GM21367 (cell line): ENCODE data around the gene PLPPR5.
A peak's percentile ranks its signal among the peaks of the same experiment; 100 is the strongest.
"Not testable (repeated sequence)": the region's sequence is repeated elsewhere in the genome, so short reads cannot be mapped to it uniquely, and the experiment has no call there.

Experiments used
- ATAC-seq: cut with Tn5 transposase; IDR thresholded peaks from one replicate; pipeline ENCODE4 v1.9.1; 2021; ENCODE audit not compliant: unreplicated experiment

PLPPR5 gene

DNA sequence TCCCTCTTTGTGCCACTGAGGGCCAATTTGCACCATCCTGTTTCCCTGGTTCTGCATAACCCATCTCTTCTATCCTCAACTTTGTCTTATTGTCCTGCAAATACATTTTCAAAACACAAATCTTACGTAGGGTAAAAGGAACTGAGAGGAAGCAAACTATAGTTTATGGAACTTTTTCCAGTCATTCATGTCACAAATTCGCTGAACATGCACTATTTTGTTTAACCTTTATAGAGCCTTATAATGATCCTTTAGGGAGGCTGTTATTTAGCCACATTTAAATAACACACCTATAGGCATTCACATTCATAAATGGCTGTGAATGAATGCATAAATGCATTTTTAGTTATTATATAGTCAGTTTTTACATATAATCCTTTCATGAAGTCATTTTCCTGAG is 85.0 kb downstream of the PLPPR5 start:
- no peak for ATAC-seq

GRCh38 chr1:98919211-98919610 is 85.5 kb downstream of the PLPPR5 start:
- no peak for ATAC-seq

- ATAC-seq, result no peak
Observed at GRCh38 chr1:98914547-98914946, 90.1 kb downstream of the PLPPR5 start.

DNA sequence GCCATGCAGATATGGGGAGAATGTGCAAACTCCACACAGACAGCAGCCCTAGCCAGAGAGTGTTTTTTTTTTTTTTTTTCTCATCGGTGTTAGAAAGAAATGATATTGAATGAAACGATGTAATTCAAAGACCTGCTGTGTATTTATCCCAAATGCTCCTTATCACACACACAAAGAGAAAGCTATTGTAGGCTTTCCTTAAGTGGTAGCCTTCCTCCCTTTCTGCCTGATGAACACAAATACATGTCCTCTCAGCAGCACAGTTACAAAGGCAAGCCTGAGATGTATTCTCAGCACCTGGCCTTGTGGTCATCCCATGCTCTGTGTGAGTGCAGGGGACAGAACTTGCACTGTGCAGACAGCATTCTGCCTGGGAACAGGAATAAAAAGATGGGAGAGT is 93.8 kb downstream of the PLPPR5 start:
- no peak for ATAC-seq

GRCh38 chr1:98908980-98909379 is 95.7 kb downstream of the PLPPR5 start:
- no peak for ATAC-seq

GRCh38 chr1:98906809-98907208 is 97.9 kb downstream of the PLPPR5 start:
- no peak for ATAC-seq

GRCh38 chr1:98906361-98906760 is 98.3 kb downstream of the PLPPR5 start:
- ATAC-seq, result no peak

GRCh38 chr1:98904684-98905083 is 100.0 kb downstream of the PLPPR5 start:
- ATAC-seq, result no peak

DNA sequence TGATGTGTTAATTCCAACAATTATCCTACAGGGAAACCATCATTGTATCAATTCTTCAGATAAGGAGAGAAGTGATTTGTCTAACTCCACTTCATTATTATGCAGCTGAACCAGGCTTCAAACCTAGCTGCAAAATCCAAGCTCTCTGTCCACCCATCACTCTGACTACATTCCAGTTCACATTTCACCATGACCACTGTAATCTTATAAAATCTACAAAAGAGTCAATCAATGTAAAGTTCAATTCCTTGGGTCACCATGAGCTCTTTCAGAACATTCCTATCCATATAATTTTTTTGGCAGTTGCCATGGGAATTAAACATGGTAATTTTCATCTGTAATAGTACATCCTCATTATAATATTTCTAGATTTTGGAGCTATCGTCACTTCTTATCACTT is 100.9 kb downstream of the PLPPR5 start:
- no peak for ATAC-seq

GRCh38 chr1:98903261-98903660 is 101.4 kb downstream of the PLPPR5 start:
- ATAC-seq, result no peak

GRCh38 chr1:98898940-98899339 is 105.7 kb downstream of the PLPPR5 start:
- no peak for ATAC-seq

DNA sequence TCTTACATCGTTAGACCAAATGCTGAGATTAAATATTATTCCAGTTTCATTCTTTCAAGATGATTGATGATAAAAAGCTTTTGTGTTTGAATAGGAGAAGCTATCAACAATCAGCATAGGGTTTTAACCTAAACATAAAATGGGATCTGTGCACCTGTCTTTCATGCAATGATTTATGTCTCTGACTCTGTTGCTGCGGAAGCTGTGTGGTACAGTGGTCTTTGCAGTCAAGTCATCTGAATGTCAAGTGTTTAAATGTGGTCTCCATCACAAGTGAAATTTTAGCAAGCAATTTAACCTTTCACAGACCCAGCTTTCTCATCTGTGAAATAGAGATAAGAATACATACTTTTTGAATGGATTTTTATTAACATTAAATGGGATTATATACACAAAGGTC is 107.2 kb downstream of the PLPPR5 start:
- ATAC-seq, result no peak

DNA sequence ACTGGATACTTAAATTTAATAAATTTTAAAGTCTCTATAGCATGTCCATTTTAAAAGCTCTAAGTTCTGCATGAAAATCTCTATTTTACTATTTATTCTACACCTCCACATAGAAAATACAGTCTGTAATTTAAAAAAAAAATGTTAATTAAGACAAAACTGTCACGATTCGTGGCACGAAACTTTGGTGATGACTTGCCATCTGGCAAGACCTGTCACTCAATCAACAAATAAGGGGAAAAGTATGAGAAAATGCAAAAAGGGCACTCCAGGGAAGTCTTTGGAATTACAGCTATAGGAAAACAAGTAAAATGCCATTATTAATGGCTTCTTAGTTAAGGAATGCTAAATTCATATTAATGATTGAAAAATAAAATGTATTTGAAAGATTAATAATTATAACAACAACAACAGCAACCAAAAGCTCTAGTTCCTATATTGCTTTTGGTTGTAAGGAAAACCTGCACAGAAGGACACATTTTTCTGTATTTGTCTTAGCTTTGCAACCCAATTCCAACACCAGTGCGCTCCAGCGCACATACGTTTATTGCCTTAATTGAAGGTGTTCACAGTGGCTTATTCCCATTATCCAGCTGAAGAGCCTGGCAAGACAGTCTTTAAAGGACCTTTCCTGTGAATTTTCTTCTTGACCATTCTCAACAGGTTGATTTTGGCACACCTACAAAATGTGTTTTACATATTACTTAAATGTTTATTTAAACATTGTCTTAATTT is 107.8 kb downstream of the PLPPR5 start:
- no peak for ATAC-seq

DNA sequence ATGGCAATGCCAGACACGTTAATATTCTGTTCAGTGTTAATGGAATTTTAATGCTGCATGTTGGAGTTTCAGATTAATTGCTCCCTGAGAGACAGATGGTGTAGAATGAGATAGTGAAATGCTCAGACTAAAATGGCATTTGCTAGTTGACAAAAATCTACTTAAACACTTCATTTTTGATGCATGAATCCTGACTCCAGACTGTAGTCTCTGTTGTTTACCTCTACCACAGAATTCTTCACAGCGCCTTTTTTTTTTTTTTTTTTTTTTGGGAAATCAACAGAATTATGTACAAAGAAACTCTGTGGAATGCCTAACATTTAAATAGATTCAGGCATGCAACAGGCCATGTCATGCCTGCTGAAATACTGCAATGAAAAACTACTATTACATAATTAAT is 111.3 kb downstream of the PLPPR5 start:
- ATAC-seq, result no peak

DNA sequence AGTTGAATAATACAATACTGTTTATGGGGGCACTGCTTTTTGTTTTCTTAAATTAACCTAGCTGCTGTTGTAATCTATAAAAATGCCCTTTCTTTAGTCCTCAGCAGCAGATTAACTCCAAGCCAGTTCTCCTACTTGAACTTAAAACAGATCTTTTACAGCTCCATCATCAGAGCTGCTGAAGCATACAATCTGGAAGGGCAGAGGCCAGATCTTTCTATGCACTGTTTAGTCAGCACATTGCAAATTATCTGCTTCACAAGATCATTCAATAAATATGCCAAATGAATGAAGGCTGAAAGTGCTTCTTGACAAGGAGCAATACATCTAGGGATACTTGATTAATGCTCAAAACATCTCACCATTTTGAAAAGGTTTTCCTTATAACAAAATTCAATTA is 115.8 kb downstream of the PLPPR5 start:
- ATAC-seq, result no peak

DNA sequence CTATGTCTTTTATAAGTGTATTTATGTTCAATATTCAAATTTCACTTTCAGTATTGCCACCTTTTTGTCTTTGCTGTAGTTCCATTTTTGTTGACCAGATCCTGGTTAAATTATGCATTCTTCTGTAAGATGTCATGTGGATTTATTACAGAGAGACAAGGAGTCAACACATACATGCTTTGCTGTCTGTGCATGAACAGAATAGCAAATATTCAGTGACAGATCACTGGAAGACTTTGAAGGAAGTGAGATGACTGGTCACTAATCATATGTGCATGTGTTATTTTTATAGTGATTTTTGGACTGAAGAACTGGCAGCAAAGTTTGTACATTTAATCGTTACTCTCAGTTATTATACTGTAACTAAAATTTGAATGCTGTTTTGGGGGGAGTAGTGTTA is 117.2 kb downstream of the PLPPR5 start:
- no peak for ATAC-seq

DNA sequence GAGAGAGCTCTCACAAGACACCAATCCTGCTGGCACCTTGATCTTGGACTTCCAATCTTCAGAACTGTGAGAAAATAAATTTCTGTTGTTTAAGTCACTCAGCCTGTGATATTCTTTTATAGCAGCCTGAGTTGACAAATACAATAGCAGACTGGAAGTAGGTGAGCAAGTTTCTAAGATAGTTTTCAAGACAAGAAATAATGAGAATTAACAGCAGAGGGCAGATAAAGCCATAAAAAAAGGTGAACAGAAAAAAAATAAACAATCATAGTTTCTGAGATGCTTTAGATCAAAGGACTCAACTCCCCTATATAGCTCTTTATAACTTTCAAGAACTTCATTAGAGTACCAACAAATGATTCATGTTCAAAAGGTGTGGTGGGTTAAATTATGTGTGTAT is 119.8 kb downstream of the PLPPR5 start:
- no peak for ATAC-seq

DNA sequence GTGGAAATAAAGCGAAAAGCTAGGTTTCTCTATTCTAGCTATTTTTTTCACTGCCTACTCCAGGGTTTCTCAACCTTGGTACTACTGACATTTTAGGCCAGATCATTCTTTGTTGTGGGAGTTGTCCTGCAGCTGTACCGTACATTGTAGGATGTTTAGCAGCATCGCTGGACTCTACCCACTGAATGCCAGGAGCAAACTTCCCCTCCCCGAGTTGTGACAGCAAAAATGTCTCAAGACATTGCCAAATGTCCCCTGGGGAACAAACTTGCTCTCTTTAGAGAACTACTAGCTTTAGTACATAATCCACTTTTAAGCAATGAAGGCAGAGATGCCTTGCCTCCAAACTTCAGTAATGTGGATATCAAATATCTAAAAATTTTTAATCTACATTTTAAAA is 122.8 kb downstream of the PLPPR5 start:
- ATAC-seq, result no peak

DNA sequence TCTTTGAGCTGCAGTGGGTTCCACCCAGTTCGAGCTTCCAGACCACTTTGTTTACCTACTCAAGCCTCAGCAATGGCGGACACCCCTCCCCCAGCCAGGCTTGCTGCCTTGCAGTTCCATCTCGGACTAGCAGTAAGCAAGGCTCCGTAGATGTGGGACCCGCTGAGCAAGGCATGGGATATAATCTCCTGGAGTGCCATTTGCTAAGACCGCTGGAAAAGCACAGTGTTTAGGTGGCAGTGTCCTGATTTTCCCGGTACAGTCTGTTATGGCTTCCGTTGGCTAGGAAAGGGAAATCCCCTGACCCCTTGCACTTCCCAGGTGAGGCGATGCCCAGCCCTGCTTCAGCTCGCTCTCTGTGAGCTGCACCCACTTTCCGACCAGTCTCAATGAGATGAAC is 123.4 kb downstream of the PLPPR5 start:
- ATAC-seq, result not testable (repeated sequence)

- no peak for ATAC-seq
Observed at GRCh38 chr1:98874828-98875227, 129.8 kb downstream of the PLPPR5 start.

DNA sequence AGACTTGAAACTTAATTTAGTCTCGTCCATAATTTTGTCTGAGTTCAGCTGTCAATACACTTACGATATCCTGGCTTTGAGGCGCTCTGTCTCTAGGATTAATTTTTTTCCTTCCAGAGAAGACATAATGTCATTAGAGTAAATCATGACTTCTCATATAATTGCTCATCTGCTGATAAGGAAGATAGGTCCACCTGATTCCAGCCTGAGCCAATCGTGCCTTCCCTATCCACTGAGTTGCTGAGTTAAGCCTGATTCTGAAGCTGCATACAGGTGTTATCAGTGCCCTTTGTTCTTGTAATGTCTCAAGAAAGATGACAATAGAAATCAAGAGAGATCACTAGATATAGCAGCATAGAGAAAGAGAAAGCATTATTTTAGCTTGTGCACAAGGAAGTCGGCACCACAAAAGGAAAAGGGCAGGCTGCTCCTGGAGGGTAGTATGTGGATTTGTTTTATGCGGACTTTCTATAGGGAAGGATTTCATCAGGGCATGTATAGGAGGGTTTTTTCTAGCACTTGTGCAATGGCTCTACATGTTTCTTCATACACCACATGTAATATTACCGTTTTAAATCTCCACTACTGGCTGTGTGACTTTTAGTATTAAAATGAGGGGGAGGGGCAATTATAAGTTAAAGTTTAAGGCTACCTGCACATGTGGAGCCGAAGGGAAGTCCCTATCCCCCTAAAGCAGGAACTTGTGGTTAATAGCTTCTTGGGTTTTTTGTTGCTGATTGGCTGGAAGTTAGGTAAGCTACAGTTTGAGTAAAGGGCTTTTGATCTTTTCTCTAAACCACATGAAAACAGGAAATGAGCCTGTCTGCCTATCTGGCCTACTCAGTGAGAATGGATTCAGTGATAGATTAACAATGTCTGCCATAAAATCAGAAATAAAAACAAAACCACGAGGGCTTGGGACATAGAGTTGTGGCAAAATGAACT is 133.4 kb downstream of the PLPPR5 start:
- ATAC-seq, result peak; percentile 95

- no peak for ATAC-seq
Observed at GRCh38 chr1:98865796-98866195, 138.9 kb downstream of the PLPPR5 start.
